LNCAP (cell line): ENCODE measurements around the gene AFAP1L1.

Experiments used
- CTCF ChIP-seq: fragments of 450-650 bp; IDR thresholded peaks from 2 replicates; pipeline ENCODE4 v1.5.1; 2017; ENCODE audit warnings: mild to moderate bottlenecking

Gene AFAP1L1

GRCh38 chr5:149294872-149295829 is 23.5 kb downstream of the AFAP1L1 start:
- no peak for TF ChIP-seq CTCF

DNA sequence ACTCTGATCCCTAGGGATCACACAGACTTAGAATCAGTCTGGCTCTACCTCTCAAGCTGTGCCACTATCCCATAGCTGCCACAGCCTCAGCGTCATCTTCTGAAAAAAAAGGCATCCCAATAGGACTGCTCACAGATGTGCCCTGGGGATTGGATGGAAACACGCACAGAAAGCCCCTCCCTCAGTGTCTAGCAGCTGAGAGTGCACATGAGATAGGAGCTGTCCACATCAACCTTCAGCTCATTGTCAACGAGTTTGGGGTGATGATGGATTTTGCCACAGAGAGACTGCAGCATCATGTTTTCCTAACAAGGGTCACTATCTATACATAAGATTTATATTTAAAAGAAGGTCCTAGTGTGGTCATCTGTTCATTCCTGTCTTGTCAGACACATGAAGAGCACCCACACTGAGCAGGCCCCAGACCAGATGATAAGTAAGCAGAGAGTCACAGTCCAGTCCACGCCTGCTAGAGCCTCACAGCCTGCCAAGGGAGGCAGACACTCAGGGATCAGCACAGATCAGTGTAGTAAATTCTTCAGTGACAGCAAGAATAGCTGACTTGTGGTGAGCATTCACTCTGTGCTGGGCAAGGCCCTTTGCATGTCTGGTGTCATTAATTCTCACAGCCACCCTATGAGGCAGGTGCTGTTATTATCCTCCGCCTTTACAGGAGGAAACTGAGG is 25.8 kb downstream of the AFAP1L1 start:
- TF ChIP-seq CTCF, result no peak

DNA sequence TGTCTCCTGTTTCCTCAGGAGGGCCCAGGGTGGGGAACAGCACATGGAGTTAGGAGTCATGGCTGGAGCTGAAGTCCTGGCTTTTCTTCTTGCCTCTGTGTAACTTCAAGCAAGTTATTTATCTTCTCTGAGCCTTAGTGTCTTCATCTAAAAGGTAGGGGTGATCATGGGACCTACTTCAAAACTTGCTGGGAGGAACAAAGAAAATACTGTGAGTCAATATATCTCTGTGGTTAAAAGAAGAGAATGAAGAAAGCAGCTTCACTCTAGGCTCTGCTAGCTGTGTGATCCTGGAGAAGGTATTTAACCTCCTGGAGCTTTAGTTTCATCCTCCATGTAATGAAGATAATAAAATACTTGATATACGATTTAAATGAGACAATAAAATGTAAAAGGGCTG is 26.5 kb downstream of the AFAP1L1 start:
- no peak for TF ChIP-seq CTCF

DNA sequence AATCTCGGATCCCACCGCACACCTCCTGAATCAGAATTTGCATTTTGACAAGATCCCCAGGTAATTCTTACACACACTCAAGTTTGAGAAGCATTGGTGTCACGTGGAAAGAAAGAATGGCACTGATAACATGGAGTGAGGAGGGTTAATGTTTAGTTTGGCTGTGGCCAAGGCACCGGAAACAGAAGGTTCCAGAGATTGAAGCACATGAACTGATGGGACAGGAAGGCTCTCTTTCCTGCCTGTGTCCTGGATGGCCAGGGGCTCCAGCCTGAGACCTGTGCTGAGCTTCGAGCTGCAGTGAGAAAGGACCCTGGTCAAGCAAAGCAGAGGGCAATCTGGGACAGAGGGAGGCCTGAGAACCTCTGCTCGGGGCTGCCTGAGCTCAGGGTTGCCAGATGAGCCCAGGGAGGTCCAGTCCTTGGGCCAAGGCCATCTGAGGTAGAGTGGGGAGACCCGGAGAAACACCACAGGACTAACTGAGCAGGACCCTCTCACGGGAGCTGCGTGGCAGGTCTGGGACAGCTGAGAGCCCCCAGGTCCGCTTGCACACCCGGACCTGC is 27.3 kb downstream of the AFAP1L1 start:
- TF ChIP-seq CTCF, result no peak

DNA sequence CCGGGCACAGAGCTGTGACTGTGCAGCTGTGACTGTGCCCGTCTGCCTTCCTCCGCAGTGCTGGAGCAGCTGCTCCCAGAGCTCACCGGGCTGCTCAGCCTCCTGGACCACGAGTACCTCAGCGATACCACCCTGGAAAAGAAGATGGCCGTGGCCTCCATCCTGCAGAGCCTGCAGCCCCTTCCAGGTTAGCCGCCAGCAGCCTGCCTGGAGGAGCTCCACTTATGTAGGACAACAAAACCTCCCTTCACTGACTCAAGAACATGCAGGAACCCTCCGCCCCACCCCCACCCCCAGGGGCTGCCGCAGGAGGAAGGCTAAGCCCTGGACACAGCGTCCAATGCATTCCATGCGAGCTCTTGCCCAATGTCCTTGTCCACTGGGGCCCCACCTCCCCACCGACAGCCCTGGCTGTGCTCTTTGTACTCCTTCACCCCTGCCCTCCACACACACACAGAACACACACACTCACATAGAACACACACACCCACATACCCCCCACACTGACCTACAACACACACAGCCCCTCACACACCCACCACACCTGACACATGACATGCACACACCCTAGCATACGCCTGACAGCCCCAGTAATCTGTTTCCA is 27.9 kb downstream of the AFAP1L1 start:
- no peak for TF ChIP-seq CTCF

GRCh38 chr5:149300441-149300840 is 28.8 kb downstream of the AFAP1L1 start:
- TF ChIP-seq CTCF, result no peak

DNA sequence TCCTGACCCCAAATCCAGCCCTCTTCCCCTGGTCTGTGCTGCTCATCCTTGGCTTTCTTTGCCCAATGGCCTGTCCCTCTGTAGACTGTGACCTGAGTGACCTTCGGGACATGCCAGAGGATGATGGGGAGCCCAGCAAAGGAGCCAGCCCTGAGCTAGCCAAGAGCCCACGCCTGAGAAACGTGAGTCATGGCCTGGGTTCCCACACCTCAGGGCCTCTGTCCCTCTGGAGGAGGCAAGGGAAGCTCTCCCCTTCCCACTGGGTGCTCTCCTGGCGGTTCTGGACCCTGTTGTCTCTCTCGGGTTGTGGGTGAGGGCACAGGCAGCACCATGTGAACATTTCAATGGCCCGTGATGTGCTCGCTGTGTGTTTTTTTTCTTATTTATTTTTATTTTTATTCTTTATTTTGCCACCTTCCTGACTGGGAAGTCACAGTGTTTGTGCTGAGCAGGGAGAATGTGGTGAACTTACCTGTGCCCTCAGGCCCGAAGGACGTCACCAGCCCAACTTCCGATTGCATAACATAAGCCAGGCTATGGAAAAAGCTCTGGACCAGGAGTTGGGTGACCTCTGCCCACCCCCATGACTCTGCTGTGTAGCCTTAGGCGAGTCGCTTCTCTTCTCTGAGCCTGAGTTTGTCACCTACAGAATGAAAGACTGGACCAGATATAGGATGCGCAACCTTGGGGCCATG is 29.5 kb downstream of the AFAP1L1 start:
- no peak for TF ChIP-seq CTCF
